ENCODE measurements around the gene ADCY4. TPM values are rescaled to one million over a fixed set of nuclear protein-coding genes. Genes with fewer than 3 reads are reported as not detected.

The ADCY4 gene
- total RNA-seq, 4 donors from 2014 or later, result 12.1 to 53.6 (median 26.9) TPM

- Histone ChIP-seq H3K4me3 (no peak overlapping the region), H3K27me3 (no peaks in the 10 kb centered on the region), H3K9me3 (no peaks in the 10 kb centered on the region), H3K27ac (no peak overlapping the region), H3K36me3 (no peaks in the 10 kb centered on the region), H3K4me1 (no peaks in the 10 kb centered on the region)
- no peak for DNase-seq
- TF ChIP-seq, protein P1, sequence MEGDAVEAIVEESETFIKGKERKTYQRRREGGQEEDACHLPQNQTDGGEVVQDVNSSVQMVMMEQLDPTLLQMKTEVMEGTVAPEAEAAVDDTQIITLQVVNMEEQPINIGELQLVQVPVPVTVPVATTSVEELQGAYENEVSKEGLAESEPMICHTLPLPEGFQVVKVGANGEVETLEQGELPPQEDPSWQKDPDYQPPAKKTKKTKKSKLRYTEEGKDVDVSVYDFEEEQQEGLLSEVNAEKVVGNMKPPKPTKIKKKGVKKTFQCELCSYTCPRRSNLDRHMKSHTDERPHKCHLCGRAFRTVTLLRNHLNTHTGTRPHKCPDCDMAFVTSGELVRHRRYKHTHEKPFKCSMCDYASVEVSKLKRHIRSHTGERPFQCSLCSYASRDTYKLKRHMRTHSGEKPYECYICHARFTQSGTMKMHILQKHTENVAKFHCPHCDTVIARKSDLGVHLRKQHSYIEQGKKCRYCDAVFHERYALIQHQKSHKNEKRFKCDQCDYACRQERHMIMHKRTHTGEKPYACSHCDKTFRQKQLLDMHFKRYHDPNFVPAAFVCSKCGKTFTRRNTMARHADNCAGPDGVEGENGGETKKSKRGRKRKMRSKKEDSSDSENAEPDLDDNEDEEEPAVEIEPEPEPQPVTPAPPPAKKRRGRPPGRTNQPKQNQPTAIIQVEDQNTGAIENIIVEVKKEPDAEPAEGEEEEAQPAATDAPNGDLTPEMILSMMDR (IDR thresholded peaks at IDR 0.05), result no peak
- TF ChIP-seq POLR2A (IDR thresholded peaks at IDR 0.05), result no peak
These were observed 44.4 kb upstream of the ADCY4 start for GRCh38 chr14:24378981-24379906.

- Histone ChIP-seq H3K27me3 (no peaks in the 10 kb centered on the region), H3K27ac (no peak overlapping the region), H3K36me3 (no peaks in the 10 kb centered on the region), H3K4me3 (no peak overlapping the region), H3K4me1 (no peaks in the 10 kb centered on the region), H3K9me3 (no peaks in the 10 kb centered on the region)
- TF ChIP-seq POLR2A (IDR thresholded peaks at IDR 0.05), result no peak
- TF ChIP-seq, protein P1 (IDR thresholded peaks at IDR 0.05), result no peak
- no peak for DNase-seq
These were observed 43.5 kb upstream of the ADCY4 start for GRCh38 chr14:24378327-24378726.

GRCh38 chr14:24377657-24378056 lies 42.8 kb upstream of the ADCY4 start:
- TF ChIP-seq, protein P1 (IDR thresholded peaks at IDR 0.05), result no peak
- TF ChIP-seq POLR2A (IDR thresholded peaks at IDR 0.05), result no peak
- no peak overlapping the region for H3K27ac ChIP-seq
- no peaks in the 10 kb centered on the region for H3K36me3 ChIP-seq
- DNase-seq, result no peak
- no peak overlapping the region for H3K4me3 ChIP-seq
- H3K27me3 ChIP-seq, result no peaks in the 10 kb centered on the region
- H3K9me3 ChIP-seq, result no peaks in the 10 kb centered on the region
- H3K4me1 ChIP-seq, result no peaks in the 10 kb centered on the region

DNA sequence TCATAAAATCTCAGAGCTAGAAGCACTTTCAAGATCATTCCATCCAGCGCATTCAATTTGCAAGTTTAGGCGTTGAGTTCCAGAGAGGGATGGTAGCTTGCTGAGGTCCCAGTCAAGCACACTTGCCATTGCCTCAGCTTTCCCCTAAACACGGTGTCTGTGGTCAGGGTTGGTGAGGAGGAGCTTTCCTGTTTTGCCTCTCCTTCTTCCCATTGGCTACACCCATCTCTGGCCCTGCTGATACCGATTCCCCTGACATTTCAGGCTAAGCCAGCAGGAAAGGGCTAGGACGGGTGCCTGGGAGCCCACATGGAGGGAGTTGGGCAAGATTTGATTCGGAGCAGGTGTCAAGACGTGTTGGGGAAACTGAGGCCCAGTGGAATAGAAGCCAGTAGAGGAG lies 42.3 kb upstream of the ADCY4 start:
- no peak overlapping the region for H3K27ac ChIP-seq

GRCh38 chr14:24376448-24377070 lies 41.7 kb upstream of the ADCY4 start:
- Histone ChIP-seq H3K27ac (no peak overlapping the region), H3K36me3 (no peaks in the 10 kb centered on the region), H3K9me3 (no peaks in the 10 kb centered on the region), H3K4me3 (no peak overlapping the region), H3K4me1 (no peaks in the 10 kb centered on the region), H3K27me3 (no peaks in the 10 kb centered on the region)
- no peak for DNase-seq
- TF ChIP-seq, protein P1 (IDR thresholded peaks at IDR 0.05), result no peak
- TF ChIP-seq POLR2A (IDR thresholded peaks at IDR 0.05), result no peak

More for the DNA sequence above, 42.3 kb upstream of the ADCY4 start:
- Histone ChIP-seq H3K9me3 (no peaks in the 10 kb centered on the region), H3K36me3 (no peaks in the 10 kb centered on the region), H3K4me3 (no peak overlapping the region), H3K27me3 (no peaks in the 10 kb centered on the region), H3K4me1 (no peaks in the 10 kb centered on the region)
- no peak for DNase-seq
- TF ChIP-seq POLR2A (IDR thresholded peaks at IDR 0.05), result no peak
- TF ChIP-seq, protein P1 (IDR thresholded peaks at IDR 0.05), result no peak

Data from Peyer's patch (tissue), 4 donors.